Bronchial smooth muscle cell (primary cell): ENCODE measurements around the gene PMS2. TPM values are rescaled to one million over a fixed set of nuclear protein-coding genes. Genes with fewer than 3 reads are reported as not detected.

Experiments used
- total RNA-seq: library from RNA; depleted of rRNA; stranded (reverse); fragments of >200 nt; gene quantifications from 2 replicates; pipeline ENCODE4 v1.2.1, GENCODE V29; 2014

Gene PMS2, protein sequence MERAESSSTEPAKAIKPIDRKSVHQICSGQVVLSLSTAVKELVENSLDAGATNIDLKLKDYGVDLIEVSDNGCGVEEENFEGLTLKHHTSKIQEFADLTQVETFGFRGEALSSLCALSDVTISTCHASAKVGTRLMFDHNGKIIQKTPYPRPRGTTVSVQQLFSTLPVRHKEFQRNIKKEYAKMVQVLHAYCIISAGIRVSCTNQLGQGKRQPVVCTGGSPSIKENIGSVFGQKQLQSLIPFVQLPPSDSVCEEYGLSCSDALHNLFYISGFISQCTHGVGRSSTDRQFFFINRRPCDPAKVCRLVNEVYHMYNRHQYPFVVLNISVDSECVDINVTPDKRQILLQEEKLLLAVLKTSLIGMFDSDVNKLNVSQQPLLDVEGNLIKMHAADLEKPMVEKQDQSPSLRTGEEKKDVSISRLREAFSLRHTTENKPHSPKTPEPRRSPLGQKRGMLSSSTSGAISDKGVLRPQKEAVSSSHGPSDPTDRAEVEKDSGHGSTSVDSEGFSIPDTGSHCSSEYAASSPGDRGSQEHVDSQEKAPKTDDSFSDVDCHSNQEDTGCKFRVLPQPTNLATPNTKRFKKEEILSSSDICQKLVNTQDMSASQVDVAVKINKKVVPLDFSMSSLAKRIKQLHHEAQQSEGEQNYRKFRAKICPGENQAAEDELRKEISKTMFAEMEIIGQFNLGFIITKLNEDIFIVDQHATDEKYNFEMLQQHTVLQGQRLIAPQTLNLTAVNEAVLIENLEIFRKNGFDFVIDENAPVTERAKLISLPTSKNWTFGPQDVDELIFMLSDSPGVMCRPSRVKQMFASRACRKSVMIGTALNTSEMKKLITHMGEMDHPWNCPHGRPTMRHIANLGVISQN
- 18.4 and 22.2 TPM in 2 replicates for total RNA-seq

DNA sequence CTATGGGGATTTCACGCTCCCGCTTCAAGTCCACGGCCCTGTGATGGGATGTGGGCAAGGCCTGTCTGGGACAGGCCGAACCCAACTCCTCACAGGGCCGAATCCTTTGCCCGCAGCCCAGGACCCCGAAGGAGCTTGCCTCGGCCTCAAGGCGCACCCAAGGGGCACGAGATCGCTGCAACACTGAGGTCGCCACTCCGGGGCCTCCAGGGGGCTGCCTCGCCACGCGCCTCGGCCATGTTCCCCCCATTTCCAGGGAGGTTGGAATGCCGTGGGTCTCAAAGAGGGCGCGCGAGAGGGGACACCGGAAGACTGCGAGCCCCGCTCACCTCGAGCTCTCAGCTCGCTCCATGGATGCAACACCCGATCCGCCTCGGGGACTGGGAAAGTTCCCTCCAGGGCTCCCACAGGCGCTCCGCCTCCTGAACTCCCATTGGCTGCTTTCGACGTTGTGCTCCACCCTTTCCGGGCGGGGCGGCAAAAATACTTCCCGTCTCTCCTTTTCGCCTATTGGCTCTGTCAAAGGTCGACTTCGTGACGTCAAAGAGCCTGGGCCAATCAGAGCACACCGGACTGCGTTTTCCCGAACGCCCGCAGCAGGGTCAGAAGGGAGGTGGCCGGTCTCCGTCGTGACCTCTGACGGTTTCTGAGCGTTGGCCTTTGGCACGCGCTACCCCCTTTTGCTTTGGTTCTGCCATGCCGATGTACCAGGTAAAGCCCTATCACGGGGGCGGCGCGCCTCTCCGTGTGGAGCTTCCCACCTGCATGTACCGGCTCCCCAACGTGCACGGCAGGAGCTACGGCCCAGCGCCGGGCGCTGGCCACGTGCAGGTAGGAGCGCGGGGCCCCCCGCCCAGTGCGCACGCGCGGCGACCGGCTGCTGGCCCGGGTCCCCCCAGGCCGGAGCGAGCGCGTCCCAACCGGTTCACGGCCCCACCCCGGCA lies at the start of gene PMS2, which contains the start of gene AIMP2:
Gene PMS2, minus strand, starts transcription at position 382 of the 944 bp plus-strand sequence. Its CDS starts 30 bp downstream, at position 352.
Gene AIMP2, plus strand, starts transcription at position 605 of the 944 bp plus-strand sequence. Its CDS starts 92 bp downstream, at position 697.

DNA sequence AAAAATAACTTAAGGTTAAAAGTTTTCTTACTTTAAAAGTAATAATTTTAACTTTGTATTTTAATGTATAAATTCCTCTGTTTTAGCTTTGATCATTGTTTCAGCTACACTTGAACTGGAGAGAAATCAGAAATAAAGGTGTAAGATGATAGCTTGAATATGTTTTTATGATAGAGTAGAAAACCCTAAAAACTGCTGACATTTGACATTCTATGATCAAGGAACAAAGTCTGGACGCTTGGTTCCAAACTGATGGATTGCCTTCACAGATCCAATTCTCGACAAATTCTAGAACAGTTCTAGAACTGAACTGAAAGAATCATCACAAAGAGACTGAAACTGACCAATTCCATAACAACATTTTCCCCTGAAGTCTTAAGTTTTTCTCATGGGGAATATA lies 22.1 kb upstream of the PMS2 start, which contains the start of gene ANKRD61:
Gene ANKRD61, plus strand, starts transcription at position 389 of the 400 bp plus-strand sequence. Its CDS starts 0 bp downstream, at position 389.

DNA sequence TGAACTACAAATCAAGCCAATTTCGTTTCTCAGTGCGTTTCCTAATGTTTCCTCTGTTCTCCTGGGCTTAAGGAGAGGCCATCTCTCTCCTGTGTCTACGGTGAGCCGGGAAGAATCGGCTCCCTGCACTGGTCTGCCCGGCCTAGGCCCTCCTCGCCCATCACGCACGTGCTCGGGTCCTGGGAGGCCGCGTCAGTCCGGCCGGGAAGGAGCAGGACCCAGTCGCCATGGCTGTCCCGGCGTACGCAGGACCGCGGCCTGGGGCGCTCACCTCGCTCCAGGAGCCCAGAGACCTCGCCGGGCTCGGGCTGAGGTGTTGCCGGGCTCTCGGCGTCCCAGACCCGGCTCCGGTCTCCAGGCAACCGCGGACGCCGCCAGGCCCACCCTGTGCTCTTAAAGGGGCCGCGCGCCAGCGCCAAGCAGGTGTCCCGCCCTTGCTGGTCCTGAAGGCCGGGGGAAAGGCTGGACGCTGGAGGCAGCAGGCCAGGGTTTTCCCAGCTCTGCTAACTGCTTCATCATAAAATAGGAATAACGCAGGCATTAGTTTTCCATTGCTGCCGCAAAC lies 38.4 kb downstream of the PMS2 start, which contains the start of gene RSPH10B:
Gene RSPH10B, minus strand, starts transcription at position 343 of the 565 bp plus-strand sequence. CDS start 3,573 bp downstream, outside the sequence.

Other genes with a start within 250 kb of the PMS2 start
- gene RNF216, start 227.4 kb downstream of the PMS2 start, total RNA-seq: 23.6 and 25.1 TPM in 2 replicates
- not detected in 2 replicates for gene OCM, start 128.3 kb downstream of the PMS2 start, total RNA-seq
- gene CCZ1, start 110.3 kb downstream of the PMS2 start, total RNA-seq: 14.2 and 29.6 TPM in 2 replicates
- gene RSPH10B, start 38.4 kb downstream of the PMS2 start, total RNA-seq: 0.16 TPM in 1 of 2 replicates, not detected in the other
- gene AIMP2, start 223 bp upstream of the PMS2 start, total RNA-seq: 21.9 and 26.4 TPM in 2 replicates
- not detected in 2 replicates for gene ANKRD61, start 22.3 kb upstream of the PMS2 start, total RNA-seq
- 22.1 and 42.2 TPM in 2 replicates for gene EIF2AK1, start 50.1 kb upstream of the PMS2 start, total RNA-seq
- gene USP42, start 95.9 kb upstream of the PMS2 start, total RNA-seq: 1.5 and 1.7 TPM in 2 replicates